ENCODE results near the gene CDCP2.

The CDCP2 gene

GRCh38 chr1:54088385-54088784 is 64.4 kb downstream of the CDCP2 start:
- WGBS, 2 experiments (ENCODE audit: insufficient coverage in 2 of 2), result 94 to 96% methylated on average over 3 to 5 of the region's 5 CpGs
- Histone ChIP-seq H3K9me3 (ENCODE audit: control insufficient read depth, low read length) (no peaks in the 10 kb centered on the region), H3K4me3 (ENCODE audit: extremely low read depth, insufficient read depth, low read length, poor library complexity, severe bottlenecking) (no peak overlapping the region), H3K36me3 (ENCODE audit: control insufficient read depth, insufficient read depth, low read length) (no peaks in the 10 kb centered on the region), H3K27ac (ENCODE audit: low read depth, low read length, severe bottlenecking) (no peak overlapping the region), H3K4me1 (ENCODE audit: control insufficient read depth, insufficient read depth, low read length, poor library complexity, severe bottlenecking) (no peaks in the 10 kb centered on the region)

GRCh38 chr1:54086754-54087153 is 66.0 kb downstream of the CDCP2 start:
- H3K4me3 ChIP-seq (ENCODE audit: extremely low read depth, insufficient read depth, low read length, poor library complexity, severe bottlenecking), result no peak overlapping the region
- H3K4me1 ChIP-seq (ENCODE audit: control insufficient read depth, insufficient read depth, low read length, poor library complexity, severe bottlenecking), result no peaks in the 10 kb centered on the region
- WGBS, 2 experiments (ENCODE audit: insufficient coverage in 2 of 2), result 100% methylated on average over 1 of the region's 1 CpG; no CpG with 5 or more reads in 1 of the 2 experiments
- no peaks in the 10 kb centered on the region for H3K36me3 ChIP-seq (ENCODE audit: control insufficient read depth, insufficient read depth, low read length)
- H3K9me3 ChIP-seq (ENCODE audit: control insufficient read depth, low read length), result no peaks in the 10 kb centered on the region
- no peak overlapping the region for H3K27ac ChIP-seq (ENCODE audit: low read depth, low read length, severe bottlenecking)

- H3K4me1 ChIP-seq (ENCODE audit: control insufficient read depth, insufficient read depth, low read length, poor library complexity, severe bottlenecking), result no peaks in the 10 kb centered on the region
- WGBS, 2 experiments (ENCODE audit: insufficient coverage in 2 of 2), result 83% methylated on average over 2 of the region's 2 CpGs; no CpG with 5 or more reads in 1 of the 2 experiments
- no peaks in the 10 kb centered on the region for H3K36me3 ChIP-seq (ENCODE audit: control insufficient read depth, insufficient read depth, low read length)
Measured at GRCh38 chr1:54084794-54085193, 68.0 kb downstream of the CDCP2 start.

More at GRCh38 chr1:54084794-54085193, 68.0 kb downstream of the CDCP2 start:
- Histone ChIP-seq H3K9me3 (ENCODE audit: control insufficient read depth, low read length) (no peaks in the 10 kb centered on the region), H3K4me3 (ENCODE audit: extremely low read depth, insufficient read depth, low read length, poor library complexity, severe bottlenecking) (no peak overlapping the region), H3K27ac (ENCODE audit: low read depth, low read length, severe bottlenecking) (no peak overlapping the region)
